HepG2 (cell line): ENCODE results near the gene C11orf24. TPM values are rescaled to one million over a fixed set of nuclear protein-coding genes. Genes with fewer than 3 reads are reported as not detected.

Source experiments
- CENPT ChIP-seq: sonication (generic); formaldehyde crosslinking; IDR thresholded peaks from 2 replicates; pipeline ENCODE4 v1.8.0; 2022; ENCODE audit warnings: low read depth, mild to moderate bottlenecking, moderate library complexity, missing genetic modification reagents
- HCFC1 ChIP-seq: fragments of 150-350 bp; IDR thresholded peaks from 2 replicates; pipeline ENCODE4 v1.6.1; 2014; ENCODE audit warnings: low read depth, low read length
- HOXA3 ChIP-seq: sonication (generic); formaldehyde crosslinking; IDR thresholded peaks from 2 replicates; pipeline ENCODE4 v1.5.0; 2020; ENCODE audit warnings: missing genetic modification reagents
- KDM1A ChIP-seq: IDR thresholded peaks from 2 replicates; pipeline ENCODE4 v1.6.1; 2016; ENCODE audit warnings: missing compliant biosample characterization
- KDM5A ChIP-seq: fragments of 200-600 bp; sonication (generic); IDR thresholded peaks from 2 replicates; pipeline ENCODE4 v1.7.0; 2018; ENCODE audit warnings: antibody characterized with exemption, mild to moderate bottlenecking, low read length, borderline replicate concordance
- NONO ChIP-seq, 2 experiments: fragments of 450-650 bp in 1 of 2; sonication (generic) in 1 of 2; formaldehyde crosslinking in 1 of 2; IDR thresholded peaks in 1 of 2; conservative IDR thresholded peaks in 1 of 2; 2 replicates each; pipeline versions ENCODE4 v1.6.1 to v1.8.0; 2017 to 2022; ENCODE audit warnings: mild to moderate bottlenecking in 1 of 2, missing genetic modification reagents in 1 of 2, moderate library complexity in 1 of 2
- NR2F2 ChIP-seq: IDR thresholded peaks from 2 replicates; pipeline ENCODE4 v1.6.1; 2012; ENCODE audit warnings: low read depth, inconsistent platforms, borderline replicate concordance
- SOX6 ChIP-seq, 2 experiments: fragments of 450-650 bp in 1 of 2; sonication (generic) in 1 of 2; formaldehyde crosslinking in 1 of 2; IDR thresholded peaks; 2 replicates each; pipeline versions ENCODE4 v1.4.0 to v1.6.1; 2017 to 2020; ENCODE audit warnings: antibody characterized with exemption in 1 of 2, mild to moderate bottlenecking in 1 of 2, missing genetic modification reagents in 1 of 2
- TAF15 ChIP-seq: fragments of 200-400 bp; formaldehyde crosslinking; IDR thresholded peaks from one replicate; pipeline ENCODE4 v1.6.1; 2018; ENCODE audit warnings: mild to moderate bottlenecking, low read depth, low read length; ENCODE audit not compliant: poor library complexity, severe bottlenecking
- TCF12 ChIP-seq, 2 experiments: fragments of 450-650 bp in 1 of 2; sonication (generic) in 1 of 2; formaldehyde crosslinking in 1 of 2; IDR thresholded peaks; 2 replicates each; pipeline versions ENCODE4 v1.6.1 to v1.8.0; 2017 to 2022; ENCODE audit warnings: antibody characterized with exemption in 1 of 2, mild to moderate bottlenecking in 1 of 2, missing genetic modification reagents in 1 of 2, moderate library complexity in 1 of 2
- ZBTB42 ChIP-seq: sonication (generic); formaldehyde crosslinking; IDR thresholded peaks from 2 replicates; pipeline ENCODE4 v1.5.0; 2020; ENCODE audit warnings: mild to moderate bottlenecking, missing genetic modification reagents
- ZFP90 ChIP-seq: sonication (generic); formaldehyde crosslinking; IDR thresholded peaks from 2 replicates; pipeline ENCODE4 v1.8.0; 2022; ENCODE audit warnings: missing genetic modification reagents, mild to moderate bottlenecking, inconsistent platforms, borderline replicate concordance
- ZNF510 ChIP-seq: sonication (generic); formaldehyde crosslinking; IDR thresholded peaks from 2 replicates; pipeline ENCODE4 v1.4.0; 2020; ENCODE audit warnings: low read depth, mild to moderate bottlenecking, missing genetic modification reagents
- polyA plus RNA-seq, 8 experiments: library from polyadenylated mRNA; depleted of rRNA in 3 of 8; stranded (reverse) in 7 of 8; unstranded in 1 of 8; fragments of >200 nt; fragmentation: Illumina TruSeq in 4 of 8; extraction: Trizol in 4 of 8; gene quantifications; 2 replicates each; pipeline versions ENCODE4 v1.2.1 to v1.2.3, GENCODE V29; 2011 to 2016; ENCODE audit warnings: low read depth in 4 of 8, missing spikeins in 1 of 8, mixed read lengths in 1 of 8; ENCODE audit not compliant: insufficient read depth in 1 of 8
- total RNA-seq, 5 experiments: library from RNA; depleted of rRNA; stranded (reverse); fragments of >200 nt; fragmentation: Illumina TruSeq; extraction: Trizol; gene quantifications; 2 replicates each; pipeline ENCODE4 v1.2.3, GENCODE V29; 2016; ENCODE audit warnings: low read depth in 1 of 5
- TF ChIP-seq, protein P1 (sequence below): sonication (generic); formaldehyde crosslinking; IDR thresholded peaks from 2 replicates; pipeline ENCODE4 v1.5.0; 2020; ENCODE audit warnings: missing genetic modification reagents, mild to moderate bottlenecking, borderline replicate concordance
- TF ChIP-seq, protein P2 (sequence below): sonication (generic); formaldehyde crosslinking; IDR thresholded peaks from 2 replicates; pipeline ENCODE4 v1.4.0; 2020; ENCODE audit warnings: mild to moderate bottlenecking, low read depth, missing genetic modification reagents
- TF ChIP-seq, protein P3 (sequence below): sonication (generic); formaldehyde crosslinking; IDR thresholded peaks from 2 replicates; pipeline ENCODE4 v1.4.0; 2020; ENCODE audit warnings: low read depth, missing genetic modification reagents
- TF ChIP-seq, protein P4 (sequence below): sonication (generic); formaldehyde crosslinking; IDR thresholded peaks from 2 replicates; pipeline ENCODE4 v1.4.0; 2020; ENCODE audit warnings: missing genetic modification reagents, borderline replicate concordance
- TF ChIP-seq, protein P5 (sequence below): sonication (generic); formaldehyde crosslinking; IDR thresholded peaks from 2 replicates; pipeline ENCODE4 v1.5.0; 2020; ENCODE audit warnings: missing genetic modification reagents

C11orf24 gene
- total and polyA plus RNA-seq, 2 of the 13 experiments (the other 11 are each of a cell fraction or from before 2014, with no cell fraction given) = 52.9 to 55.5 TPM

DNA sequence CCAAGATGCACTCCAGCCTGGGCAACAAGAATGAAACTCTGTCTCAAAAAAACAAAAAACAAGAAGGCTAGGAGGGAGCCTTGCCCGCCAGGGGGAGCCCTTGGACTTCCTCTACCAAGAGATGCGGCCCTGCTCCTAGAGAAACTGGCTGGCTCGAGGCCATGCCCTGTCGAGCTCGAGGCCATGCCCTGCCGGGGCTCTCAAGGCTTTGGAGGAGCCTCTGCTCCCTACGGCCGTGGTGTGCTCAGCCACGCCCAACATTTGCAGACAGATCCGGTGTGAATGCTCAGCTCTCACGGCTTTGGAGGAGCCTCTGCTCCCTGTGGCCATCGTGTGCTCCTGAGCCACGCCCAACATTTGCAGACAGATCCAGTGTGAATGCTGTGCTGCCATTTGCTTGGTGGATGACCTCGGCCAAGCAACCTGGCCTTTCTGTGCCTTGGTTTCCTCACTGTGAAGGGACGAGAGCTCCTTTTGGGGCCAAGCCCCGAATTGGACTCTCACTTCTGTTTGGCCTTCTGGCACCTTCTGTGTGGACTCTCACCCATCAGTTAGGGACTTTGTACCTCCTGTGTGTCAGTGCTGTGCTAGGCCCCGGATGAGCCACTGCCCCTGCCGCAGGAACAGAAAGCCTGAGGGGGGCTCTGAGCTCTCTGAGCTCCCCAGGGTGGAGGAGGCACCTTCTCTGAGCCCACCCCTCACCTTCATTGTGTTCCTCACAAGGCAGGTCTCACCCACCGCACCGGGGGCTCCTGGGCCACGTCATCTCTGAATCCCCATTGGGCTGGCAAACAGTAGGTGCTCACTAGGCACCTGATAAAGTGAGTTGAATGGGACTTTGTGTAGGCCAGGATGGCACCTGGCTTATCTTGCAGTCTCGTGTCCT is 14.1 kb downstream of the C11orf24 start (continued):
- TF ChIP-seq, protein P1, sequence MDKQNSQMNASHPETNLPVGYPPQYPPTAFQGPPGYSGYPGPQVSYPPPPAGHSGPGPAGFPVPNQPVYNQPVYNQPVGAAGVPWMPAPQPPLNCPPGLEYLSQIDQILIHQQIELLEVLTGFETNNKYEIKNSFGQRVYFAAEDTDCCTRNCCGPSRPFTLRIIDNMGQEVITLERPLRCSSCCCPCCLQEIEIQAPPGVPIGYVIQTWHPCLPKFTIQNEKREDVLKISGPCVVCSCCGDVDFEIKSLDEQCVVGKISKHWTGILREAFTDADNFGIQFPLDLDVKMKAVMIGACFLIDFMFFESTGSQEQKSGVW (CRISPR knock-in tag) = no peak
- no peak for TF ChIP-seq SOX6 (IDR thresholded peaks at IDR 0.05)
- peak; percentile 41 for TF ChIP-seq SOX6 (CRISPR knock-in tag; IDR thresholded peaks at IDR 0.05)
- TF ChIP-seq, protein P2, sequence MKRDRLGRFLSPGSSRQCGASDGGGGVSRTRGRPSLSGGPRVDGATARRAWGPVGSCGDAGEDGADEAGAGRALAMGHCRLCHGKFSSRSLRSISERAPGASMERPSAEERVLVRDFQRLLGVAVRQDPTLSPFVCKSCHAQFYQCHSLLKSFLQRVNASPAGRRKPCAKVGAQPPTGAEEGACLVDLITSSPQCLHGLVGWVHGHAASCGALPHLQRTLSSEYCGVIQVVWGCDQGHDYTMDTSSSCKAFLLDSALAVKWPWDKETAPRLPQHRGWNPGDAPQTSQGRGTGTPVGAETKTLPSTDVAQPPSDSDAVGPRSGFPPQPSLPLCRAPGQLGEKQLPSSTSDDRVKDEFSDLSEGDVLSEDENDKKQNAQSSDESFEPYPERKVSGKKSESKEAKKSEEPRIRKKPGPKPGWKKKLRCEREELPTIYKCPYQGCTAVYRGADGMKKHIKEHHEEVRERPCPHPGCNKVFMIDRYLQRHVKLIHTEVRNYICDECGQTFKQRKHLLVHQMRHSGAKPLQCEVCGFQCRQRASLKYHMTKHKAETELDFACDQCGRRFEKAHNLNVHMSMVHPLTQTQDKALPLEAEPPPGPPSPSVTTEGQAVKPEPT (CRISPR knock-in tag) = no peak; the same call in 1 of the 2 replicates
- TF ChIP-seq, protein P3, sequence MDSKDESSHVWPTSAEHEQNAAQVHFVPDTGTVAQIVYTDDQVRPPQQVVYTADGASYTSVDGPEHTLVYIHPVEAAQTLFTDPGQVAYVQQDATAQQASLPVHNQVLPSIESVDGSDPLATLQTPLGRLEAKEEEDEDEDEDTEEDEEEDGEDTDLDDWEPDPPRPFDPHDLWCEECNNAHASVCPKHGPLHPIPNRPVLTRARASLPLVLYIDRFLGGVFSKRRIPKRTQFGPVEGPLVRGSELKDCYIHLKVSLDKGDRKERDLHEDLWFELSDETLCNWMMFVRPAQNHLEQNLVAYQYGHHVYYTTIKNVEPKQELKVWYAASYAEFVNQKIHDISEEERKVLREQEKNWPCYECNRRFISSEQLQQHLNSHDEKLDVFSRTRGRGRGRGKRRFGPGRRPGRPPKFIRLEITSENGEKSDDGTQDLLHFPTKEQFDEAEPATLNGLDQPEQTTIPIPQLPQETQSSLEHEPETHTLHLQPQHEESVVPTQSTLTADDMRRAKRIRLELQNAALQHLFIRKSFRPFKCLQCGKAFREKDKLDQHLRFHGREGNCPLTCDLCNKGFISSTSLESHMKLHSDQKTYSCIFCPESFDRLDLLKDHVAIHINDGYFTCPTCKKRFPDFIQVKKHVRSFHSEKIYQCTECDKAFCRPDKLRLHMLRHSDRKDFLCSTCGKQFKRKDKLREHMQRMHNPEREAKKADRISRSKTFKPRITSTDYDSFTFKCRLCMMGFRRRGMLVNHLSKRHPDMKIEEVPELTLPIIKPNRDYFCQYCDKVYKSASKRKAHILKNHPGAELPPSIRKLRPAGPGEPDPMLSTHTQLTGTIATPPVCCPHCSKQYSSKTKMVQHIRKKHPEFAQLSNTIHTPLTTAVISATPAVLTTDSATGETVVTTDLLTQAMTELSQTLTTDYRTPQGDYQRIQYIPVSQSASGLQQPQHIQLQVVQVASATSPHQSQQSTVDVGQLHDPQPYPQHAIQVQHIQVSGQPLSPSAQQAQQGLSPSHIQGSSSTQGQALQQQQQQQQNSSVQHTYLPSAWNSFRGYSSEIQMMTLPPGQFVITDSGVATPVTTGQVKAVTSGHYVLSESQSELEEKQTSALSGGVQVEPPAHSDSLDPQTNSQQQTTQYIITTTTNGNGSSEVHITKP = no peak
- no peak for TF ChIP-seq TAF15
- TF ChIP-seq NONO (IDR thresholded peaks at IDR 0.05) = no peak
- peak; percentile 56; the same call in 1 of the 2 replicates for TF ChIP-seq NONO (CRISPR knock-in tag; conservative IDR thresholded peaks at IDR 0.05)
- TF ChIP-seq ZFP90 = 0 out of 2 replicates have a peak, but pooled peaks have one; percentile 43
- no peak for TF ChIP-seq ZBTB42
- TF ChIP-seq KDM5A = no peak
- TF ChIP-seq, protein P4, sequence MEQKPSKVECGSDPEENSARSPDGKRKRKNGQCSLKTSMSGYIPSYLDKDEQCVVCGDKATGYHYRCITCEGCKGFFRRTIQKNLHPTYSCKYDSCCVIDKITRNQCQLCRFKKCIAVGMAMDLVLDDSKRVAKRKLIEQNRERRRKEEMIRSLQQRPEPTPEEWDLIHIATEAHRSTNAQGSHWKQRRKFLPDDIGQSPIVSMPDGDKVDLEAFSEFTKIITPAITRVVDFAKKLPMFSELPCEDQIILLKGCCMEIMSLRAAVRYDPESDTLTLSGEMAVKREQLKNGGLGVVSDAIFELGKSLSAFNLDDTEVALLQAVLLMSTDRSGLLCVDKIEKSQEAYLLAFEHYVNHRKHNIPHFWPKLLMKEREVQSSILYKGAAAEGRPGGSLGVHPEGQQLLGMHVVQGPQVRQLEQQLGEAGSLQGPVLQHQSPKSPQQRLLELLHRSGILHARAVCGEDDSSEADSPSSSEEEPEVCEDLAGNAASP (CRISPR knock-in tag) = no peak; the same call in 1 of the 2 replicates
- TF ChIP-seq, protein P5, sequence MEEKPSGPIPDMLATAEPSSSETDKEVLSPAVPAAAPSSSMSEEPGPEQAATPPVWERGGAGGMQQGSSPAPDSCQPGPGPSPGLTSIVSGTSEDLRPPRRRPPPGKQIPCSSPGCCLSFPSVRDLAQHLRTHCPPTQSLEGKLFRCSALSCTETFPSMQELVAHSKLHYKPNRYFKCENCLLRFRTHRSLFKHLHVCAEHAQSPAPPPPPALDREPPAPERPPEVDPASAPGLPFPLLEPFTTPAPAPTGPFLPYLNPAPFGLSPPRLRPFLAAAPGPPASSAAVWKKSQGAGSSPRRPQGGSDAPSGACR (CRISPR knock-in tag) = peak; percentile 64; the same call in 1 of the 2 replicates
- TF ChIP-seq NR2F2 = no peak
- no peak for TF ChIP-seq TCF12 (IDR thresholded peaks at IDR 0.05)
- 0 out of 2 replicates have a peak, but pooled peaks have one; percentile 41 for TF ChIP-seq TCF12 (CRISPR knock-in tag; IDR thresholded peaks at IDR 0.05)
- no peak for TF ChIP-seq CENPT (CRISPR knock-in tag)
- no peak for TF ChIP-seq HCFC1
- no peak for TF ChIP-seq KDM1A (CRISPR knock-in tag)
- 0 out of 2 replicates have a peak, but pooled peaks have one; percentile 28 for TF ChIP-seq ZNF510 (CRISPR knock-in tag)
- TF ChIP-seq HOXA3 = peak; percentile 41; the same call in 1 of the 2 replicates
